OCI-LY7 (cell line): ENCODE data around the gene PCDHGB5. TPM values are rescaled to one million over a fixed set of nuclear protein-coding genes. Genes with fewer than 3 reads are reported as not detected.
A peak's percentile ranks its signal among the peaks of the same experiment; 100 is the strongest.
"Not testable (repeated sequence)": the region's sequence is repeated elsewhere in the genome, so short reads cannot be mapped to it uniquely, and the experiment has no call there.

Experiments used
- BruUV-seq: library from RNA; stranded (reverse); fragments of 400-500 nt; replicated peaks from 2 replicates; lab custom pipeline; 2021; lab: Mats Ljungman, UMichigan
- CTCF ChIA-PET: fragments of 300-600 bp; sonication (Branson Sonifier 250); formaldehyde crosslinking; loops from one replicate; lab custom pipeline; 2022; ENCODE audit warnings: antibody characterized with exemption; ENCODE audit not compliant: unreplicated experiment; lab: Charles Lee
- POLR2A ChIA-PET: fragments of 300-600 bp; sonication (Branson Sonifier 250); formaldehyde crosslinking; loops from one replicate; lab custom pipeline; 2022; ENCODE audit warnings: antibody characterized with exemption; lab: Charles Lee
- DNase-seq: peaks from one replicate; pipeline ENCODE4 v3.0.0-alpha.2; 2015; ENCODE audit warnings: low spot score
- H2AFZ ChIP-seq: fragments of 200-600 bp; sonication (generic), shearing (Covaris generic); 2 replicates; pipeline ENCODE4 v1.6.1; 2014; ENCODE audit warnings: mild to moderate bottlenecking, antibody characterized with exemption, low read length, moderate library complexity
- H3K27ac ChIP-seq: fragments of 200-600 bp; sonication (generic); 2 replicates; pipeline ENCODE4 v1.5.1; 2014; ENCODE audit warnings: mixed run types, low read depth, mild to moderate bottlenecking, moderate library complexity, low read length, inconsistent platforms; ENCODE audit not compliant: poor library complexity, severe bottlenecking
- H3K36me3 ChIP-seq: fragments of 200-600 bp; sonication (generic); 2 replicates; pipeline ENCODE4 v1.6.1; 2014; ENCODE audit warnings: mild to moderate bottlenecking, antibody characterized with exemption, low read length, moderate library complexity, mixed read lengths; ENCODE audit not compliant: insufficient read depth
- H3K4me1 ChIP-seq: fragments of 200-600 bp; sonication (generic); 2 replicates; pipeline ENCODE4 v1.5.1; 2014; ENCODE audit warnings: mild to moderate bottlenecking, low read length; ENCODE audit not compliant: insufficient read depth, poor library complexity, severe bottlenecking
- H3K4me2 ChIP-seq: fragments of 200-600 bp; sonication (generic); 2 replicates; pipeline ENCODE4 v1.6.1; 2014; ENCODE audit warnings: mild to moderate bottlenecking, low read length
- H3K4me3 ChIP-seq: fragments of 200-600 bp; sonication (generic); 2 replicates; pipeline ENCODE4 v1.5.1; 2014; ENCODE audit warnings: mild to moderate bottlenecking, low read depth, low read length; ENCODE audit not compliant: poor library complexity, severe bottlenecking
- H3K79me2 ChIP-seq: fragments of 200-600 bp; sonication (generic); 2 replicates; pipeline ENCODE4 v1.6.1; 2016; ENCODE audit warnings: low read depth, mild to moderate bottlenecking, low read length, moderate library complexity, mixed read lengths; ENCODE audit not compliant: insufficient read depth
- H3K9me2 ChIP-seq: fragments of 200-600 bp; sonication (generic); 2 replicates; pipeline ENCODE4 v1.6.1; 2016; ENCODE audit warnings: mild to moderate bottlenecking, low read length, mixed read lengths; ENCODE audit not compliant: insufficient read depth
- H3K9me3 ChIP-seq: fragments of 200-600 bp; sonication (generic); 2 replicates; pipeline ENCODE4 v1.6.1; 2014; ENCODE audit warnings: mild to moderate bottlenecking, mixed run types, low read length, mixed read lengths
- H4K20me1 ChIP-seq: fragments of 200-600 bp; sonication (generic); 2 replicates; pipeline ENCODE4 v1.6.1; 2014; ENCODE audit warnings: mild to moderate bottlenecking, antibody characterized with exemption, low read length, moderate library complexity, mixed read lengths; ENCODE audit not compliant: insufficient read depth
- EZH2phosphoT487 ChIP-seq: fragments of 200-600 bp; sonication (generic); IDR thresholded peaks from 2 replicates; pipeline ENCODE4 v1.6.1; 2018; ENCODE audit warnings: low read depth, borderline replicate concordance, mild to moderate bottlenecking, mixed run types, antibody characterized with exemption, low read length, moderate library complexity, mixed read lengths
- intact Hi-C: fragments of 100-400 bp; cut with micrococcal nuclease; formaldehyde crosslinking; loops from one replicate; pipeline ENCODE4 v1.10.0; 2022; ENCODE audit not compliant: unreplicated experiment
- total RNA-seq, 2 experiments: library from RNA; depleted of rRNA in 1 of 2; stranded (reverse); fragments of >200 nt in 1 of 2; shearing (Covaris generic) in 1 of 2; gene quantifications; 2 replicates each; pipeline ENCODE4 v1.2.3, GENCODE V29; 2014 to 2022
- TF ChIP-seq, protein P1 (sequence below): fragments of 200-600 bp; sonication (generic); conservative IDR thresholded peaks from 2 replicates; pipeline ENCODE4 v1.5.1; 2014; ENCODE audit warnings: mild to moderate bottlenecking, antibody characterized with exemption, low read length, moderate library complexity, mixed read lengths

Gene PCDHGB5
- total RNA-seq, 2 experiments from 2014 or later = 5.1 to 8.6 TPM

DNA sequence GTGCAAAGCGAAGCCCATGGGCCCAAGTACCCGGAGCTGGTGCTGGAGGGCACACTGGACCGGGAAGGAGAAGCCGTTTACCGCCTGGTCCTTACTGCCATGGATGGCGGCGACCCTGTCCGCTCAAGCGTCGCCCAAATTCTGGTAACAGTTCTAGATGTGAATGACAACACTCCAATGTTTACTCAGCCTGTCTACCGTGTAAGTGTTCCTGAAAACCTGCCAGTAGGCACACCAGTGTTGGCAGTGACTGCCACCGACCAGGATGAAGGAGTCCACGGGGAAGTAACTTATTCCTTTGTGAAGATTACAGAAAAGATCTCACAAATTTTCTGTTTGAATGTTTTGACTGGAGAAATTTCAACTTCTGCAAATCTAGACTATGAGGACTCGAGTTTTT is 23.1 kb upstream of the PCDHGB5 start:
- Histone ChIP-seq H3K27ac (no peak overlapping the region), H3K9me2 (no peaks in the 10 kb centered on the region), H3K79me2 (no peaks in the 10 kb centered on the region), H2AFZ (no peak overlapping the region), H3K4me1 (peaks cover 7% of the 10 kb centered on the region), H4K20me1 (no peaks in the 10 kb centered on the region), H3K9me3 (no peaks in the 10 kb centered on the region), H3K4me2 (no peak overlapping the region), H3K36me3 (peaks cover 11% of the 10 kb centered on the region; the same call in 1 of the 2 replicates), H3K4me3 (no peak overlapping the region)
- CTCF ChIA-PET = no interaction called here
- no peak for DNase-seq
- POLR2A ChIA-PET = interaction anchor here (0.6 kb wide), 1 partner anchor 322 kb away, joined by 3 read pairs; no protein-coding TSS in a partner anchor
- BruUV-seq = no TSS peak
- TF ChIP-seq EZH2phosphoT487 = no peak
- TF ChIP-seq, protein P1, sequence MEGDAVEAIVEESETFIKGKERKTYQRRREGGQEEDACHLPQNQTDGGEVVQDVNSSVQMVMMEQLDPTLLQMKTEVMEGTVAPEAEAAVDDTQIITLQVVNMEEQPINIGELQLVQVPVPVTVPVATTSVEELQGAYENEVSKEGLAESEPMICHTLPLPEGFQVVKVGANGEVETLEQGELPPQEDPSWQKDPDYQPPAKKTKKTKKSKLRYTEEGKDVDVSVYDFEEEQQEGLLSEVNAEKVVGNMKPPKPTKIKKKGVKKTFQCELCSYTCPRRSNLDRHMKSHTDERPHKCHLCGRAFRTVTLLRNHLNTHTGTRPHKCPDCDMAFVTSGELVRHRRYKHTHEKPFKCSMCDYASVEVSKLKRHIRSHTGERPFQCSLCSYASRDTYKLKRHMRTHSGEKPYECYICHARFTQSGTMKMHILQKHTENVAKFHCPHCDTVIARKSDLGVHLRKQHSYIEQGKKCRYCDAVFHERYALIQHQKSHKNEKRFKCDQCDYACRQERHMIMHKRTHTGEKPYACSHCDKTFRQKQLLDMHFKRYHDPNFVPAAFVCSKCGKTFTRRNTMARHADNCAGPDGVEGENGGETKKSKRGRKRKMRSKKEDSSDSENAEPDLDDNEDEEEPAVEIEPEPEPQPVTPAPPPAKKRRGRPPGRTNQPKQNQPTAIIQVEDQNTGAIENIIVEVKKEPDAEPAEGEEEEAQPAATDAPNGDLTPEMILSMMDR = no peak
- intact Hi-C loops = loop anchor here (5.0 kb wide), 1 partner anchor 183 kb away; no protein-coding TSS in a partner anchor

GRCh38 chr5:141375444-141376155 is 22.1 kb upstream of the PCDHGB5 start:
- H3K4me2 ChIP-seq, H3K9me3 ChIP-seq, H3K9me2 ChIP-seq, H3K4me1 ChIP-seq, H2AFZ ChIP-seq, H3K79me2 ChIP-seq, CTCF ChIA-PET, H3K4me3 ChIP-seq, DNase-seq, BruUV-seq, intact Hi-C loops, H3K27ac ChIP-seq, H4K20me1 ChIP-seq: not testable (repeated sequence)
- TF ChIP-seq, protein P1 = peak; percentile 49
- POLR2A ChIA-PET = interaction anchor here (0.6 kb wide), 1 partner anchor 321 kb away, joined by 3 read pairs; no protein-coding TSS in a partner anchor
- peaks cover 11% of the 10 kb centered on the region; the same call in 1 of the 2 replicates for H3K36me3 ChIP-seq
